Measurements from ENCODE around the gene JAKMIP1.
A peak's percentile ranks its signal among the peaks of the same experiment; 100 is the strongest.

JAKMIP1 gene

GRCh38 chr4:6032249-6033244 lies 167.8 kb downstream of the JAKMIP1 start:
- DNase-seq = no peak

DNA sequence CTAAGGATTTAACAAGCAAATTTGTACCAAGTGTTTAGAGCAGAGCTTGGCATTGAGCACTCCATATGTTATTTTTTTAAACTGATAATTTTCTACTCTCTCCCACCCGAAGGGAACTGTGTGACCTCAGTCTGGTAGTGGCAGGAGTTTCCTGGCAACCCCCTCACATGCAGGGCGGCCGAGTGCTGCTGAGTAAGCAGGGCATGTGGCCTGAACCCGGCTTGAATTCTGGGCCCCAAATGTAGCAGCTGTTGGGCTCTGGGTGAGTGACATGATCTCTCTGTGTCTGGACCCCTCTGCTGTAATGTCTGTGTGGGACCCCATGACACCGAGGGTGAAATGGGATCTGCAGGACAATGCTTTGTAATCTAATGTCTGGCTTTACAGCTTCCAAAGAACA lies 168.5 kb downstream of the JAKMIP1 start:
- DNase-seq = no peak

DNA sequence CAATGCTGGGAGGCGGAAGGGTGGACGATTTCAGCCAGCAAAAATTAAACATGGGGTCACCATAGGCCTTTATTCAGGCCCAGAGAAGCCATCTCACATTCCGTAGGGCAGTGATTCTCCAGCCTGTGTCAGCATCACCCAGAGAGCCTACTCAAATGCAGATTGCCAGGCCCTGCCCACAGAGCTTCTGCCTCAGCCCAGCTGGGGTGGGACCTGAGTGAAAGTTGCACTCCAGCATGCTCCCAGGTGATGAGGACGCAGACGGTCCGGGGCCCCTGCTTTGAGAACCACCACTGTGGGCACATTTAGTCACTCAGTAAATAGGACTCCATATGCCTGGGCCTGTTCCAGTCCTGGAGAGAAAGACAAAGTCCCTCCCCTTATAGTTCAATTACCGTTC lies 169.7 kb downstream of the JAKMIP1 start:
- no peak for DNase-seq

- DNase-seq = no peak
Measured at GRCh38 chr4:6029254-6029653, 171.1 kb downstream of the JAKMIP1 start.

- no peak for DNase-seq
Measured at GRCh38 chr4:6028168-6028567, 172.2 kb downstream of the JAKMIP1 start.

DNA sequence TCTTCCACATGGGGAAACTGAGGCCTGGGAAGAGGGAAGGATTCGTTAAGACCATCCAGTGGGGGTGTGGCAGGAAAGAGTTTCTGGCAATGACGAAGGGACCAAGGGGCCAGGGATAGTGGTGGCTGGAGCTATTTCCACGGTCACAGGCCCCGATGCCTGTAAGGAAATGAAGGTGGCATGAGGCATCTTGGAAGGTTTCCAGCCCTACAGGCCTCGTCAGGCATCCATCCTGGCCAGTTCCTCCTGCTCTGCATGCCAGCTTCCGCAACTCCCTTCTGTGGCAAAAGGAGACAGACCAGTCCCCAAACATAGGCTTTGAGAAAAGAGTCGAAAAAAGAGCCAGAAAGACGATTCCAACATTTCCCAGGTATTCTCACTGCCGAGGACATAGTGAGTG lies 173.0 kb downstream of the JAKMIP1 start:
- DNase-seq = no peak

- no peak for DNase-seq
Measured at GRCh38 chr4:6024313-6024960, 175.9 kb downstream of the JAKMIP1 start.

GRCh38 chr4:6023731-6024130 lies 176.6 kb downstream of the JAKMIP1 start:
- no peak for DNase-seq

- no peak for DNase-seq
Measured at GRCh38 chr4:6022607-6023288, 177.6 kb downstream of the JAKMIP1 start.

- DNase-seq = no peak
Measured at GRCh38 chr4:6021831-6022606, 178.3 kb downstream of the JAKMIP1 start.

DNA sequence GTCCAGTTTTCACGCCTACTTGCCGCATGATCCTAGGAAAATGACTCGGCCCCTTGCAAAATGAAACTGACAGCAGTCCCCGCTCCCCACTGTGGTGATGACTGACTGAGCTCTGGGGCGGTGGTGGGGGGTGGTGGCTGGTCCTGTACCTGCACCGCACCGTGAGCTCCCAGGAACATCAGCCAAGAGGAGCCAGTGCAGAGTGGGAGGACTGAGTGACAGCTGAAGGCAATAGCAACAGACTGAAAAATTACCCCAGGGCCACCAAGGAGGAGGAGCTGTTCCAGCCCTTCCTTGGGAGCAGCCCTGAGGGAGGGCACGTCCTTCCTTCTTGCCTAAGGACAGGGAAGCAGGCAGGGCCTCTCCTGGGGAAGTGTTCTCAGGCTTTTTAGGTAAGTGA lies 179.7 kb downstream of the JAKMIP1 start:
- DNase-seq = no peak

- peak; percentile 26 to 54 for DNase-seq
Measured at GRCh38 chr4:6019316-6020263, 180.8 kb downstream of the JAKMIP1 start.

DNA sequence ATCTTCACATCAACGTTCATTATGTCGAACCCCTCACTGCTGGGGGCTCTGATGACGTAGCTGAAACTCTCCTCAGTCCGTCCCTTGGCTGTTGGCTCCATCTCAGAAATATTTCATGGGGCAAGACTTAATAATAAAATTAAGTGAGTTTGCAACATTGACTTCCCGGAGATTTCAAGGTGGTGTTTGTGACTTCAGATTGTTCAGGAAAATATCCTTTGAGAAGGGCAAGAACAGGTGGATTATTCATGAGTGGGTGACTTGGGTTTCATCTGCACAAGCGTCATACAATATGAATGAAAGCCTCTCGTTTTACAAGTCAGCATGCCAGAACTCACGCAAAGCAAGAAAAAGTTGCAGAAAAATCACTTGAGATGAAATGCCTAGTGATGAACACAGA lies 182.0 kb downstream of the JAKMIP1 start, which contains the start of gene C4orf50:
C4orf50 (minus strand) TSS at position 101 of the 400 bp plus-strand sequence.
- DNase-seq = no peak

DNA sequence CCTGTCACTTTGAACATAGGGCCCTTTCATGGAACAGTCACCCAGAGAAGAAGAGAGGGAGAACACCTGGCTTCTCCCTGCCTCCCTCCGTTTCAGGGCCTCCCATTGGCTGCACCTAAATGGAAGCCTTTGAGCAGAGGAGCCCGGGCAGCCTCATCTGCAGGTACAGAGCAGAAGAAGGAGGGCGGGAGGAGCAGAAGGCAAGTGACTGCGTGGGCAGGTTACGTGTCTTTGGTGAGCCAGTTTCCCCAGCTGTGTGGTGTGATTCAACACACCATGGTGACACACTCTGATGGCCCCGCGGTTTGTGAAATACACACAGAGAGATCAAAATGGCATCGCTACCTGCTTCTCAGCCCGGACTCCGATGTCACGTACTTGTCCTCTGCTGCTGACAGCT lies 182.5 kb downstream of the JAKMIP1 start:
- no peak for DNase-seq

- no peak for DNase-seq
Measured at GRCh38 chr4:6017030-6017429, 183.3 kb downstream of the JAKMIP1 start.

DNA sequence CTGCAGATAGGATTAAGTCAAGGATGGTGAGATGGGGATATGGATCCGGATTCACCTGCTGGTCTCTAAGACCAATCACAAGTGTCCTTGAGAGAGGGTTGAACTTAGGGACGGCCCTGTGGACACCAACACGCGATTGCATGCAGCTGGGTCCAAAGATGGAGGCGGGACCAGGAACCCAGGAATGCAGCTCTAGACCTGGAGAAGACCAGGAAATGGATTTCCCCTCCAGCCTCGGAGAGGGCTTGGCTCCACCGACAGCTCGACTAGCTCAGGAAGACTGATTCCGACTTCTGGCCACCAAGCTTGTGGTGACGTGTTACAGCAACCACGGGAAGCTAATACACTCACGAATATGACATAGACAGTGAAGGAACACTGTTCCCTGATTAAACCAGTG lies 186.8 kb downstream of the JAKMIP1 start:
- DNase-seq = no peak

DNA sequence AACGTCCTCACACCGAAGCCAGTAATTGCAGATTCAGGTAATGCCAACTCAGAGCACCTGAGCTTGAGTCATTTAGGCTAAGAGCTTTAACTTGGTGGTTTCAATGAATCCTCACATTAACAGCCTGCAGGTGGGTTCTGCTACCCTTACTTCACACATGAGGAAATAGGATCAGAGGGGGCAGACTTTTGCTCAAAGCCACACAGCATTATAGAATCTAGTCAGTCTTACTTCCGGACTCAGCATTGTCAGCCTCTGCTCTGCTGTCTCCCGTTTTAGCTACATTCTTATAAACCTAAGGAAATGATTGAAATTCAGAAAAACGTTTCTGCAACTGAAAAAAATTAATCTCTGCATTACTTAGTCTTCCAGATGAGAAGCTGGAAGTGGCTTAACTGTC lies 188.1 kb downstream of the JAKMIP1 start:
- no peak for DNase-seq

DNA sequence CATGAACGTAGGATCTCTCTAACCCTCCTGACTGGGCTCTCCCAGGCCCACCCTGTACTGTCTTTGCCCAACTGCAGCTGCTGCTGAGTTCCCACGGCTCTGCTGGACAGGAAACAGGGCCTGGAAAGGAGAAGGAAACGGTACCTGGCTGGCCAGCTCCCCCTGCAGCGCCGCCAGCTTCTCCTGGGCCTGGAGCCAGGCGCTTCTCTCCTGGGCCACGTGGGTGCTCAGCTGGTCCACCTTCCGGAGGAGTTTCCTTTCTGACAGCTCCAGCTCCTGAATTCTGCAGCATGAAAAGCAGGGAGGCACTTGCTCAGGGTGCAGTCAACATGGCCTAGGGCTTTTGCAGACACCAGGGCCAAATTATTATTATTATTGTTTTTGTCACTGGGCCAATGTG lies 188.7 kb downstream of the JAKMIP1 start:
- no peak for DNase-seq

- no peak for DNase-seq
Measured at GRCh38 chr4:6011271-6011671, 189.1 kb downstream of the JAKMIP1 start.

GRCh38 chr4:6010789-6011188 lies 189.6 kb downstream of the JAKMIP1 start:
- DNase-seq = no peak

- DNase-seq = no peak
Measured at GRCh38 chr4:6009452-6009851, 190.9 kb downstream of the JAKMIP1 start.
